ENCODE results near the gene TNRC6C.
A peak's percentile ranks its signal among the peaks of the same experiment; 100 is the strongest.

Gene TNRC6C

DNA sequence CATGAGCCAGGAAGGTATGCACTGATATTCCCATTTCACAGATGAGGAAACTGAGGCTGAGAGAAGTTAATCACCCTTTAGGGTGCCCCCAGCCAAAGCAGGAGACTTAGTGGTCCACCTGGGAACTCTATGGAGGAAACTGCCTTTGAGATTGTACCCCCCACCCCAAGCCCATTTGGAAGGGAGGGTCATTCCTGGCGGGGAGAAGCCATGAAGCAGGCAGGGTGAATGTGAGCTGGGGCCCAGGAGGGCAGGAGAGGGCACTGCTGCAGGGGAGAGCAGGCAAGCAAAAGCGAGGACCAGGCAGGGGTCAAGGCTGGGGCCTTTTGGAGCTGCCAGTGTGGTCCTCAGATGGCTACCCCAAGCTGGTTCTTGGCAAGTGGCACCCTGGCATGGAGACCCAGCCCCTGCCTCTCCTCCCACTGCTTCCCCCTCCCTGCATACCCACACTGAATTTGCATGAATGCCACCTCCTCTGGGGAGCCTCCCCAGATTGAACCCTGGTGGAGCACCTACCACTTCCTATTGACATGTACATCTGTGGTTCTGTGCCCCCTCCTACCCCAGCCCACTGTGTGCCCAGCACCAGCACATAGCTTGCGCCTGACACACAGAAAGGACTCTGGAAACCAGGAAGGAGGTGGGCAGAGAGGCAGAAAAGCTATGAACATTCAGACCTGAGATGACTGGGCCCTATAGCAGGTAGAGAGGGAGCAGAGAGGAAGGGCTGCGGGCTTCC, 171.0 kb downstream of the TNRC6C start:
- no peak overlapping the region for H3K27ac ChIP-seq (ENCODE audit: low read depth, low read length)

DNA sequence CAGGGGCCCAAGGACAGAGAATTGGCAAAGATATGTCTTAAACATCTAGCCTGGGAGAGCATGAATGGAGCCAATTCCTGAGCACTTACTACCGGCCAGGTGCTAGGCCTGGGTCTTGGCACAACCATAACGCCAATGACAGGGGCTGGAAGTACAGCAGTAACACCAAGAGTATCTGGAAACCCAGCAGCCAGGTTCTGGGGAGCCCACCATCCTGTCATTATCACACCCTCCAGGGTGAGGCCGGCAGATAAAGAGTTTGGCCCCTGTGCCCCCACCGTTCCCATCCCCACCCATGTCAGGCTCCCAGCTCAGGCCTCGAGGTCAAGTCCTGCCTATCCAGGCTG, 171.6 kb downstream of the TNRC6C start:
- H3K9ac ChIP-seq (ENCODE audit: low read length): no peak overlapping the region
- H3K36me3 ChIP-seq (ENCODE audit: control insufficient read depth, insufficient read depth, low read length): peaks cover 14% of the 10 kb centered on the region
- no peak overlapping the region for H3K27ac ChIP-seq (ENCODE audit: low read depth, low read length)
- no peak overlapping the region for H3K4me3 ChIP-seq (ENCODE audit: low read depth, low read length)
- peaks cover 27% of the 10 kb centered on the region for H3K27me3 ChIP-seq (ENCODE audit: control insufficient read depth, insufficient read depth, low read length)
- H3K9me3 ChIP-seq (ENCODE audit: control insufficient read depth, insufficient read depth, low read depth, low read length): no peaks in the 10 kb centered on the region
- peaks cover 54% of the 10 kb centered on the region for H3K4me1 ChIP-seq (ENCODE audit: control insufficient read depth, insufficient read depth, low read length)

More for the DNA sequence above, 171.0 kb downstream of the TNRC6C start:
- Histone ChIP-seq H3K36me3 (ENCODE audit: control insufficient read depth, insufficient read depth, low read length) (peaks cover 19% of the 10 kb centered on the region), H3K4me3 (ENCODE audit: low read depth, low read length) (peak overlapping the region; percentile 57), H3K4me1 (ENCODE audit: control insufficient read depth, insufficient read depth, low read length) (peaks cover 54% of the 10 kb centered on the region), H3K9ac (ENCODE audit: low read length) (no peak overlapping the region), H3K9me3 (ENCODE audit: control insufficient read depth, insufficient read depth, low read depth, low read length) (no peaks in the 10 kb centered on the region), H3K27me3 (ENCODE audit: control insufficient read depth, insufficient read depth, low read length) (peaks cover 27% of the 10 kb centered on the region)

DNA sequence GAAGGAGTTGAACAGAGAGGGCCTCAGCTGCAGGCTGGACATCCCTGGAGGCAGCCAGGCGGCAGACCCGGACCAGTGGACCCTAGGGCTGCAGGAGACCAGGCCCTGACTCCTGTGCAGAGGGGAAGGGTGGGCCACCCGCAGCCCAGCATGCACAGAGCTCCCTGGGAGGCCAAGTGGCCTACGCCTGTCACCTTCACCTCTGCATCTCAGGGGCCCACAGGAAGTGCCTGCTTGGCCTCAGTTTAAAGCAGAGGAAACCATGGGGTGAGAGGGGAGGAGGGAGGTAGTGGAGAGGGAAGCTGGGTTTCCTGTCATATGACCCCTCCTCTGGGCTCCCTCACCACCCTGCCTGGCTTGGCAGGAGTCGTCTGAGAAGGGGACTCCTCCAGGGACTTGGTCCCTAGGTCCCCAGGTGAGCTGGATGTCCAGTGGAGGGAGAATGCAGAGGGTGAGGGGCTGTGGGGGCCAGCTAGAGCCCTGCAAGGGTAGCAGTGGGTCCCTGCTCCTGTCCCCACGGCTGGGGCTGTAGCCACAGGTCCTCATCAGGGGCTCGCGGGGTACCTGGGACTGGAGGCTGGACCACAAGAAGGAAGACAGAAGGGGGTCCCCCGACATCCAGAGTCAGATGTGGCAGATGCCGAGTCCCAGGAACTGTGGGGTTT, 172.1 kb downstream of the TNRC6C start, which contains the start of gene TMC8:
Gene TMC8, plus strand, starts transcription at position 335 of the 665 bp plus-strand sequence. CDS start 818 bp downstream, outside the sequence.
- Histone ChIP-seq H3K4me1 (ENCODE audit: control insufficient read depth, insufficient read depth, low read length) (peaks cover 54% of the 10 kb centered on the region), H3K36me3 (ENCODE audit: control insufficient read depth, insufficient read depth, low read length) (peaks cover 8% of the 10 kb centered on the region), H3K4me3 (ENCODE audit: low read depth, low read length) (peak within 1 kb of the TSS; percentile 43), H3K27ac (ENCODE audit: low read depth, low read length) (no peak within 1 kb of the TSS), H3K9ac (ENCODE audit: low read length) (no peak within 1 kb of the TSS), H3K27me3 (ENCODE audit: control insufficient read depth, insufficient read depth, low read length) (peaks cover 27% of the 10 kb centered on the region), H3K9me3 (ENCODE audit: control insufficient read depth, insufficient read depth, low read depth, low read length) (no peaks in the 10 kb centered on the region)

DNA sequence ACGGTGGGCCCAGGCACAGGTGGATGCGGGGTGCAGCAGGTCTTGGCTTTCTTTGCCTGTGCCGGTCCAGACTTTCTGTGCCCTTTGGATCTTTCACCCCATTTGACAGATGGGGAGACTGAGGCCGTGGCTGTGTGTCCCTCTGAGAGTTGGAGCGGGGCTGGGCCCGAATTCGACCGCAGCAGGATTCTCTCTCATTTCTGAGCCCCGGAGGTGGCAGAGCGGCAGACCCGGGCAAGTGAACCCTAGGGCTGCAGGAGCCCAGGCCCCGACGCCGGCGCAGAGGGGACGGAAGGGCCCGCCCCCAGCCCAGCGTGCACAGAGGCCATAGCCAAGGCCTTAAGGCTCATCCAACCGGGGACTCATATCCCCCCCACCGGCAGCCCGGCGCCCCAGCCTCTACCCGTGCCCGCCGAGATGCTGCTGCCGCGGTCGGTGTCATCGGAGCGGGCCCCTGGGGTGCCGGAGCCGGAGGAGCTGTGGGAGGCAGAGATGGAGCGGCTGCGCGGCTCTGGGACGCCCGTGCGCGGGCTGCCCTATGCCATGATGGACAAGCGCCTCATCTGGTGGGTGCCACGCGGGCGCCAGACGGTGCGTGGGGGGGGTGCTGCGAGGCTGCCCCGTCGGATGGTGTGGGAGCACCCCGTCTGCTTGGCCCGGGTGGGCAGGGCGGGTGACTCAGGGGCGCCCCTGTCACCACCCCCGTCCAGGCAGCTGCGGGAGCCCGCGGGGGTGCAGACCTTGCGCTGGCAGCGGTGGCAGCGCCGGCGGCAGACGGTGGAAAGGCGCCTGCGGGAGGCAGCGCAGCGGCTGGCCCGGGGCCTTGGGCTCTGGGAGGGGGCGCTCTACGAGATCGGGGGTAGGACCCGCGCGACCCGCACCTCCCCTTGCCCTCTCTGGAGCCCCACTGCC, 172.9 kb downstream of the TNRC6C start:
- Histone ChIP-seq H3K4me3 (ENCODE audit: low read depth, low read length) (peak overlapping the region; percentile 43), H3K9ac (ENCODE audit: low read length) (no peak overlapping the region)

DNA sequence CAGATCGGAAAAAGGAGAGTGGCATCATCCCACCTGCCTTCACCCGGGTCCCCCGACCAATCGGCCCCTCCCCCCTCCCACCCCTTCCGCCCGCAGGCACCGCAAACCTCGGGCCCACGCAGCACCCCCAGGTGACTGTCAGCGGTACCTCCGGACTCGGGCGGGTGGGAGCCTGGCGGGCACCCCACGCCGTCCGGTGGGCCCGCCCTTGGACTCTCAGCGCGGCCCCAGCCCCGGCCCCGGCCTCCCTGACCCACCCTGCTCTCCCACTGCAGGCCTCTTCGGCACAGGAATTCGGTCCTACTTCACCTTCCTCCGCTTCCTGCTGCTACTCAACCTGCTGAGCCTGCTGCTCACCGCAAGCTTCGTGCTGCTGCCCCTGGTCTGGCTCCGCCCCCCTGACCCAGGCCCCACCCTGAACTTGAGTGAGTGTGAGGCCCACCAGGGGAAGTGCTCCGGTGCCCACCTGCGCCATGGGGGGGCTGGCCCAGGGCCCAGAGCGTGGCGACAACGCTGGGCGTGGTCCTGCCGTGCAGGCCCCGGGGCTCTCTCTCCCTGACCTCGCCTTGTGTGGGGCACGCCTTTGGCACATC, 173.7 kb downstream of the TNRC6C start:
- Histone ChIP-seq H3K4me3 (ENCODE audit: low read depth, low read length) (peak overlapping the region; percentile 43), H3K27ac (ENCODE audit: low read depth, low read length) (no peak overlapping the region), H3K36me3 (ENCODE audit: control insufficient read depth, insufficient read depth, low read length) (no peaks in the 10 kb centered on the region), H3K4me1 (ENCODE audit: control insufficient read depth, insufficient read depth, low read length) (peaks cover 40% of the 10 kb centered on the region), H3K27me3 (ENCODE audit: control insufficient read depth, insufficient read depth, low read length) (peaks cover 27% of the 10 kb centered on the region), H3K9ac (ENCODE audit: low read length) (no peak overlapping the region), H3K9me3 (ENCODE audit: control insufficient read depth, insufficient read depth, low read depth, low read length) (no peaks in the 10 kb centered on the region)

More for the DNA sequence above, 172.9 kb downstream of the TNRC6C start:
- H3K27ac ChIP-seq (ENCODE audit: low read depth, low read length): no peak overlapping the region
- no peaks in the 10 kb centered on the region; the same call in 1 of the 2 replicates for H3K36me3 ChIP-seq (ENCODE audit: control insufficient read depth, insufficient read depth, low read length)
- peaks cover 48% of the 10 kb centered on the region for H3K4me1 ChIP-seq (ENCODE audit: control insufficient read depth, insufficient read depth, low read length)
- no peaks in the 10 kb centered on the region for H3K9me3 ChIP-seq (ENCODE audit: control insufficient read depth, insufficient read depth, low read depth, low read length)
- H3K27me3 ChIP-seq (ENCODE audit: control insufficient read depth, insufficient read depth, low read length): peaks cover 27% of the 10 kb centered on the region

DNA sequence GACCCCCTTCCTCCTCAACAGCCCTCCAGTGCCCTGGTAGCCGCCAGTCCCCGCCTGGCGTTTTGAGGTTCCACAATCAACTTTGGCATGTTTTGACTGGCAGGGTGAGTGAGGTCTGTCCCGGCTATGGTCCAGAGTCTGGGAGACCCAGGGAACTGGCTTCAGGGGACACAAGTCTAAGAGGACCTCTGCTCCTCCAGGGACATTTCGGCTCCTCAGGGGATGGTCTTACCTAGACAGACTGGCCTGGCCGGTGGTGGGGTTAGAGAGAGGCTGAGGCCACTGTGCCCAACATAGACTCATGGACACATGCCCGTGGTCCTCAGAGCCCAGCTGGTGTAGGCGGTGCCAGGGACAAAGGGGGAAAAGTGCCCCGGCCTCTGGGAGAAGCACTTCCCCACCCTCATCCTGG, 174.3 kb downstream of the TNRC6C start:
- Histone ChIP-seq H3K9ac (ENCODE audit: low read length) (no peak overlapping the region), H3K4me3 (ENCODE audit: low read depth, low read length) (no peak overlapping the region), H3K36me3 (ENCODE audit: control insufficient read depth, insufficient read depth, low read length) (no peaks in the 10 kb centered on the region), H3K27ac (ENCODE audit: low read depth, low read length) (no peak overlapping the region), H3K9me3 (ENCODE audit: control insufficient read depth, insufficient read depth, low read depth, low read length) (no peaks in the 10 kb centered on the region), H3K4me1 (ENCODE audit: control insufficient read depth, insufficient read depth, low read length) (peaks cover 42% of the 10 kb centered on the region), H3K27me3 (ENCODE audit: control insufficient read depth, insufficient read depth, low read length) (peaks cover 27% of the 10 kb centered on the region)

DNA sequence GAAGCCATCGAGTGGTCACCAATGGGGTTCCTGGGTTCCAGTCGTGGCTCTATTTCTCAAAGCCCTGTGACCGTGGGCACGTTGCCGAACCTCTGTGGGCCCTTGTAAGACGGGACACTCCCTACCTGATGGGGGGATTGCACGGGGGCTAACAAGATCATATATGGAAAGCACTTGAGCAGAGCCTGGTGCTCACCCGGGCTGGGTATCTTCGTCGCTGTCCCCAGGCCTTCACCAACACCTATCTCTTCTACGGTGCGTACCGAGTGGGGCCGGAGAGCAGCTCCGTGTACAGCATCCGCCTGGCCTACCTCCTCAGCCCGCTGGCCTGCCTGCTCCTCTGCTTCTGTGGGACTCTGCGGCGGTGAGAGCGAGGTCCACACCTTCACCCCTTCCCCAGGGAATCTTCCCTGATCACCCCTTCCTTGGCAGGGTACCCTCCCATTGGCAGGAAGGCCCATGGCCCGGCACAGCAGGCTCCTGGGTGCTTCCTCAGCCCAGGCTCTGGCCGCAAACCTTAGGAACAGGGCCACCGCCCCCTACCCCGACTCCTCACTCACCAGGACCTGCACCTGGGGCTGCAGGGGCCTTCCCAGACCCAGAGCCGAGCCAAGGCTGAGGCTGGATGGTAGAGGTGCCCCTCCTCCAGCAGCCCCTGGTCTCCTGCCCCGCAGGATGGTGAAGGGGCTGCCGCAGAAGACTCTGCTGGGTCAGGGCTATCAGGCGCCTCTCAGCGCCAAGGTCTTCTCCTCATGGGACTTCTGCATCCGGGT, 174.9 kb downstream of the TNRC6C start:
- Histone ChIP-seq H3K27me3 (ENCODE audit: control insufficient read depth, insufficient read depth, low read length) (peaks cover 27% of the 10 kb centered on the region), H3K4me3 (ENCODE audit: low read depth, low read length) (no peak overlapping the region), H3K27ac (ENCODE audit: low read depth, low read length) (no peak overlapping the region), H3K36me3 (ENCODE audit: control insufficient read depth, insufficient read depth, low read length) (no peaks in the 10 kb centered on the region), H3K9me3 (ENCODE audit: control insufficient read depth, insufficient read depth, low read depth, low read length) (no peaks in the 10 kb centered on the region), H3K4me1 (ENCODE audit: control insufficient read depth, insufficient read depth, low read length) (peaks cover 43% of the 10 kb centered on the region), H3K9ac (ENCODE audit: low read length) (no peak overlapping the region)

DNA sequence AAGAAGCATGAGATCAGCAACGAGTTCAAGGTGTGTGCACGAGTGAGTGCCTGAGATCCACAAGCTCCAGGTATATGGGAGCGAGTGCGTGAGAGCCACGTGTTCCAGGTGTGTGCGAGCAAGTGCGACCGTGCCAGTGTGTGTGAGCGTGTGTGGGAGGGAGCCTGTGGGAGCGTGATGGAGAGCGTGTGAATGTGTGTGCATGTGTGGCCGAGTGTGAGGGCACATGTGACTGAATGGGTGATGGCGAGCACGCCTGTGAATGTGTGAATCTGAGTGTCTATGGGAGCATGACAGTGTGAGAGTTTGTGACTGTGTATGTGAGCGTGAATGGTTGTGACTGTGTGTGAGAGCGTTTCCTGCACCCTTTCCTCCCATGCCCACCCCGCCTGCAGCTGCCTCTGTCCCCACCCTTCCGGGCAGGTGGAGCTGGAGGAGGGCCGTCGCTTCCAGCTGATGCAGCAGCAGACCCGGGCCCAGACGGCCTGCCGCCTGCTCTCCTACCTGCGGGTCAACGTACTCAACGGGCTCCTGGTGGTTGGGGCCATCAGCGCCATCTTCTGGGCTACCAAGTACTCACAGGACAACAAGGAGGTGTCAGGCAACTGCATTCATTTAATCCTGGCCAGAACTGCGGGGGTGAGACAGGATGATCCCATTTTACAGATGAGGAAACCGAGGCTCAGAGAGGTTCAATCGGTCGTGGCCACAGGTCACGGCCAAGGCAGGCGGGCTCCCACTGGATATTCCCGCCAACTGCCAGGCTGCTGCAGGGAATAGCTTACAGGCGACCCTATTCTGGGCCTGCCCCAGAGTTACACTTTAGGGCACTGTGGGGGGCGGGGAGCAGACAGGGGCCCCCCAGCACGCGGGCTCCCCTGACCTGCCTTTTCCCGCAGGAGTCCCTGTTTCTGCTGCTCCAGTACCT, 175.7 kb downstream of the TNRC6C start:
- Histone ChIP-seq H3K27ac (ENCODE audit: low read depth, low read length) (no peak overlapping the region), H3K4me3 (ENCODE audit: low read depth, low read length) (no peak overlapping the region), H3K4me1 (ENCODE audit: control insufficient read depth, insufficient read depth, low read length) (peaks cover 46% of the 10 kb centered on the region), H3K9ac (ENCODE audit: low read length) (no peak overlapping the region), H3K9me3 (ENCODE audit: control insufficient read depth, insufficient read depth, low read depth, low read length) (no peaks in the 10 kb centered on the region), H3K36me3 (ENCODE audit: control insufficient read depth, insufficient read depth, low read length) (no peaks in the 10 kb centered on the region), H3K27me3 (ENCODE audit: control insufficient read depth, insufficient read depth, low read length) (peaks cover 27% of the 10 kb centered on the region)

- Histone ChIP-seq H3K9ac (ENCODE audit: low read length) (no peak overlapping the region), H3K4me3 (ENCODE audit: low read depth, low read length) (no peak overlapping the region), H3K9me3 (ENCODE audit: control insufficient read depth, insufficient read depth, low read depth, low read length) (no peaks in the 10 kb centered on the region), H3K27me3 (ENCODE audit: control insufficient read depth, insufficient read depth, low read length) (peaks cover 27% of the 10 kb centered on the region), H3K27ac (ENCODE audit: low read depth, low read length) (no peak overlapping the region), H3K4me1 (ENCODE audit: control insufficient read depth, insufficient read depth, low read length) (peaks cover 41% of the 10 kb centered on the region), H3K36me3 (ENCODE audit: control insufficient read depth, insufficient read depth, low read length) (no peaks in the 10 kb centered on the region)
These were observed 176.4 kb downstream of the TNRC6C start for GRCh38 chr17:78134899-78135385.
